Hematopoietic multipotent progenitor cell treated with erythropoietin and hydrocortisone succinate and interleukin-3 and kit ligand, for 8 days (in vitro differentiated cells): ENCODE data around the gene SPATA19.
"Not testable (repeated sequence)": the region's sequence is repeated elsewhere in the genome, so short reads cannot be mapped to it uniquely, and the experiment has no call there.

Source experiments
- DNase-seq: peaks from one replicate; pipeline ENCODE4 v3.0.0-alpha.2; 2015

Gene SPATA19

GRCh38 chr11:133845413-133845812 lies at the start of gene SPATA19:
Gene SPATA19, minus strand, starts transcription at chr11:133845513. Its CDS starts 67 bp downstream, at chr11:133845446.
- DNase-seq = no peak

GRCh38 chr11:133895061-133895479 lies 49.8 kb upstream of the SPATA19 start:
- no peak for DNase-seq

- no peak for DNase-seq
These were observed 48.1 kb upstream of the SPATA19 start for GRCh38 chr11:133893381-133893780.

GRCh38 chr11:133892584-133893380 lies 47.5 kb upstream of the SPATA19 start:
- DNase-seq = no peak

GRCh38 chr11:133892126-133892525 lies 46.8 kb upstream of the SPATA19 start:
- DNase-seq = no peak

GRCh38 chr11:133889893-133890292 lies 44.6 kb upstream of the SPATA19 start:
- DNase-seq = no peak

GRCh38 chr11:133889188-133889587 lies 43.9 kb upstream of the SPATA19 start:
- no peak for DNase-seq

GRCh38 chr11:133887692-133888332 lies 42.5 kb upstream of the SPATA19 start:
- DNase-seq = no peak

GRCh38 chr11:133886029-133886428 lies 40.7 kb upstream of the SPATA19 start:
- DNase-seq = no peak

GRCh38 chr11:133872160-133872559 lies 26.8 kb upstream of the SPATA19 start:
- DNase-seq = no peak

- no peak for DNase-seq
These were observed 22.1 kb upstream of the SPATA19 start for GRCh38 chr11:133867456-133867855.

GRCh38 chr11:133865466-133865865 lies 20.2 kb upstream of the SPATA19 start:
- DNase-seq = no peak

GRCh38 chr11:133864756-133865155 lies 19.4 kb upstream of the SPATA19 start:
- DNase-seq = no peak

GRCh38 chr11:133860151-133860550 lies 14.8 kb upstream of the SPATA19 start:
- DNase-seq = no peak

GRCh38 chr11:133854330-133854960 lies 9.1 kb upstream of the SPATA19 start:
- not testable (repeated sequence) for DNase-seq

- DNase-seq = no peak
These were observed 1.1 kb downstream of the SPATA19 start for GRCh38 chr11:133844217-133844616.

GRCh38 chr11:133843454-133843987 lies 1.8 kb downstream of the SPATA19 start:
- no peak for DNase-seq

GRCh38 chr11:133842730-133843129 lies 2.6 kb downstream of the SPATA19 start:
- no peak for DNase-seq

- DNase-seq = no peak
These were observed 3.3 kb downstream of the SPATA19 start for GRCh38 chr11:133842053-133842452.

- no peak for DNase-seq
These were observed 3.9 kb downstream of the SPATA19 start for GRCh38 chr11:133841279-133842043.

GRCh38 chr11:133840479-133840941 lies 4.8 kb downstream of the SPATA19 start:
- DNase-seq = no peak
